GM12878 (cell line): Measurements from ENCODE around the gene SH2D3A. TPM values are rescaled to one million over a fixed set of nuclear protein-coding genes. Genes with fewer than 3 reads are reported as not detected.

Experiments used
- ASH2L ChIP-seq: fragments of 300-600, 200-600 bp; sonication (generic); IDR thresholded peaks from 2 replicates; pipeline ENCODE4 v1.6.1; 2017; ENCODE audit warnings: low read depth, mild to moderate bottlenecking, borderline replicate concordance
- CHD2 ChIP-seq: IDR thresholded peaks from 2 replicates; pipeline ENCODE4 v1.6.1; 2011; ENCODE audit warnings: low read depth, low read length, improper control_type of control experiment, borderline replicate concordance
- MEF2B ChIP-seq: fragments of 450-650 bp; IDR thresholded peaks from 2 replicates; pipeline ENCODE4 v1.6.1; 2018; ENCODE audit warnings: mild to moderate bottlenecking, moderate library complexity; ENCODE audit not compliant: partially characterized antibody, poor library complexity, severe bottlenecking
- PAX5 ChIP-seq: IDR thresholded peaks from 2 replicates; pipeline ENCODE4 v1.6.1; 2011; ENCODE audit warnings: low read depth, low read length, borderline replicate concordance
- POU2F2 ChIP-seq: IDR thresholded peaks from 3 replicates; pipeline ENCODE4 v1.6.1; 2011; ENCODE audit warnings: low read depth, mild to moderate bottlenecking, low read length, borderline replicate concordance
- PRDM15 ChIP-seq: fragments of 450-650 bp; formaldehyde crosslinking; IDR thresholded peaks from 2 replicates; pipeline ENCODE4 v1.4.0; 2020; ENCODE audit warnings: mild to moderate bottlenecking, moderate library complexity
- RAD21 ChIP-seq: IDR thresholded peaks from 2 replicates; pipeline ENCODE4 v1.6.1; 2011; ENCODE audit warnings: mild to moderate bottlenecking, low read depth, low read length, moderate library complexity; ENCODE audit not compliant: insufficient read depth
- SIN3A ChIP-seq: IDR thresholded peaks from 2 replicates; pipeline ENCODE4 v1.6.1; 2012; ENCODE audit warnings: low read depth, low read length, improper control_type of control experiment
- SMAD5 ChIP-seq: IDR thresholded peaks from 2 replicates; pipeline ENCODE4 v1.6.1; 2016; ENCODE audit warnings: antibody characterized with exemption, low read depth
- SREBF1 ChIP-seq: IDR thresholded peaks from 2 replicates; pipeline ENCODE4 v1.6.1; 2012; ENCODE audit warnings: mild to moderate bottlenecking, low read length
- YBX1 ChIP-seq: fragments of 450-650 bp; IDR thresholded peaks from 2 replicates; pipeline ENCODE4 v1.6.1; 2016; ENCODE audit warnings: antibody characterized with exemption
- ZBED1 ChIP-seq: IDR thresholded peaks from 2 replicates; pipeline ENCODE4 v1.6.1; 2016; ENCODE audit warnings: borderline replicate concordance
- ZNF207 ChIP-seq: fragments of 450-650 bp; IDR thresholded peaks from 2 replicates; pipeline ENCODE4 v1.6.1; 2014; ENCODE audit warnings: antibody characterized with exemption, mild to moderate bottlenecking, borderline replicate concordance
- ZNF217 ChIP-seq: fragments of 450-650 bp; IDR thresholded peaks from 2 replicates; pipeline ENCODE4 v1.6.1; 2017; ENCODE audit warnings: antibody characterized with exemption, mild to moderate bottlenecking
- polyA plus RNA-seq, 11 experiments: library from polyadenylated mRNA; depleted of rRNA in 4 of 11; unstranded in 6 of 11; stranded (reverse) in 5 of 11; fragments of >200 nt; fragmentation: Nextera tagmentation in 4 of 11; fragmentation: Illumina TruSeq in 1 of 11; extraction: Ambion mirVana in 4 of 11; extraction: Trizol in 1 of 11; gene quantifications; 1 replicate in 1 of 11; 2 replicates in 10 of 11; pipeline versions ENCODE4 v1.2.1 to v1.2.3, GENCODE V29; 2011 to 2016; ENCODE audit warnings: inconsistent platforms in 2 of 11, missing spikeins in 2 of 11, low read depth in 1 of 11
- total RNA-seq, 4 experiments: library from RNA; depleted of rRNA in 3 of 4; stranded (reverse); fragments of >200 nt in 3 of 4; fragmentation: Illumina TruSeq in 1 of 4; extraction: Trizol in 1 of 4; gene quantifications; 2 replicates each; pipeline versions ENCODE4 v1.2.1 to v1.2.3, GENCODE V29; 2013 to 2021
- TF ChIP-seq, protein P1 (sequence below): fragments of 450-650 bp; IDR thresholded peaks from 2 replicates; pipeline ENCODE4 v1.6.1; 2017; ENCODE audit warnings: antibody characterized with exemption, mild to moderate bottlenecking, moderate library complexity
- TF ChIP-seq, protein P2 (sequence below): IDR thresholded peaks from 2 replicates; pipeline ENCODE4 v1.6.1; 2011; ENCODE audit warnings: low read depth, mild to moderate bottlenecking, low read length, moderate library complexity, borderline replicate concordance; ENCODE audit errors: extremely low read depth
- TF ChIP-seq, protein P3 (sequence below): fragments of 450-650 bp; IDR thresholded peaks from 2 replicates; pipeline ENCODE4 v1.6.1; 2017; ENCODE audit warnings: borderline replicate concordance
- TF ChIP-seq, protein P4 (sequence below): fragments of 450-650 bp; IDR thresholded peaks from 2 replicates; pipeline ENCODE4 v1.6.1; 2017; ENCODE audit warnings: low read depth, mild to moderate bottlenecking, moderate library complexity

Gene SH2D3A
- total and polyA plus RNA-seq, 10 of the 15 experiments (the other 5 are each of a cell fraction or from before 2014, with no cell fraction given), result 0.77 to 24.4 (median 9.5) TPM

DNA sequence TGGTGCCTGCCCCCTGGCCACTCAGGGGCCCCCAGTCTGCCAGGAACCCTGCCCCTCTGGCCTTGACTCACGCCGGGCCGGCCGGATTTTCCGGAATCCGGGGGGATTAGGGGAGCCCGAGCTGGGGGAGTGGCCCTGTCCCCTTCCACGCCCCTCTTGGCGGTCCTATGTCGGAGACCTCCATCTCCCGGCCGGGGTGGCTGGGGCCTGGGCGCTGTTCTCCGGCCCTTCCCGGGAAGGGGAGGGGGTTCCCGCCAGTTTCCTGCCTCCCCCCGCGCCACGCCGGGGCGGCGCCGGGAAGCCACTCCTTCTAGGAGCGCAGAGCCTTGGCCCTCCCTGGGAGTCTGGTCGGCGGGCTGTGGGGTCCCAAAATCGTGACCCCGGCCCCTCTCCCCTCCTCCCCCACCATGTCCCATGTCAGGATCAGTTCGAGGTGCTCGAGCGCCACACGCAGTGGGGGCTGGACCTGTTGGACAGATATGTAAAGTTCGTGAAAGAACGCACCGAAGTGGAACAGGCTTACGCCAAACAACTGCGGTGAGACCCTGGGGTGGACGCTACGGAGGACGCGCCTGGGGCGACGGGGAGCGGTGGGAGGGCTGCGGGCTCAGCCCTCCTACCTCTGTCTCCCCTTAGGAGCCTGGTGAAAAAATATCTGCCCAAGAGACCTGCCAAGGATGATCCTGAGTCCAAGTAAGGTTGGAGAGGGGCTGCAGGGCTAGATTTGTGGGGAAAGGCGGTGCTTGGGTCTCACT is 26.5 kb downstream of the SH2D3A start (continued):
- TF ChIP-seq, protein P1, sequence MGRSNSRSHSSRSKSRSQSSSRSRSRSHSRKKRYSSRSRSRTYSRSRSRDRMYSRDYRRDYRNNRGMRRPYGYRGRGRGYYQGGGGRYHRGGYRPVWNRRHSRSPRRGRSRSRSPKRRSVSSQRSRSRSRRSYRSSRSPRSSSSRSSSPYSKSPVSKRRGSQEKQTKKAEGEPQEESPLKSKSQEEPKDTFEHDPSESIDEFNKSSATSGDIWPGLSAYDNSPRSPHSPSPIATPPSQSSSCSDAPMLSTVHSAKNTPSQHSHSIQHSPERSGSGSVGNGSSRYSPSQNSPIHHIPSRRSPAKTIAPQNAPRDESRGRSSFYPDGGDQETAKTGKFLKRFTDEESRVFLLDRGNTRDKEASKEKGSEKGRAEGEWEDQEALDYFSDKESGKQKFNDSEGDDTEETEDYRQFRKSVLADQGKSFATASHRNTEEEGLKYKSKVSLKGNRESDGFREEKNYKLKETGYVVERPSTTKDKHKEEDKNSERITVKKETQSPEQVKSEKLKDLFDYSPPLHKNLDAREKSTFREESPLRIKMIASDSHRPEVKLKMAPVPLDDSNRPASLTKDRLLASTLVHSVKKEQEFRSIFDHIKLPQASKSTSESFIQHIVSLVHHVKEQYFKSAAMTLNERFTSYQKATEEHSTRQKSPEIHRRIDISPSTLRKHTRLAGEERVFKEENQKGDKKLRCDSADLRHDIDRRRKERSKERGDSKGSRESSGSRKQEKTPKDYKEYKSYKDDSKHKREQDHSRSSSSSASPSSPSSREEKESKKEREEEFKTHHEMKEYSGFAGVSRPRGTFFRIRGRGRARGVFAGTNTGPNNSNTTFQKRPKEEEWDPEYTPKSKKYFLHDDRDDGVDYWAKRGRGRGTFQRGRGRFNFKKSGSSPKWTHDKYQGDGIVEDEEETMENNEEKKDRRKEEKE, result no peak
- TF ChIP-seq ZNF207 (no peak), PRDM15 (no peak), SMAD5 (no peak), ASH2L (no peak), YBX1 (no peak), MEF2B (peak; percentile 13), ZNF217 (no peak), RAD21 (no peak), PAX5 (peak; percentile 92), POU2F2 (peak; percentile 46; the same call in 1 of the 3 replicates), SREBF1 (no peak), SIN3A (no peak), ZBED1 (no peak), CHD2 (no peak)
- TF ChIP-seq, protein P2, sequence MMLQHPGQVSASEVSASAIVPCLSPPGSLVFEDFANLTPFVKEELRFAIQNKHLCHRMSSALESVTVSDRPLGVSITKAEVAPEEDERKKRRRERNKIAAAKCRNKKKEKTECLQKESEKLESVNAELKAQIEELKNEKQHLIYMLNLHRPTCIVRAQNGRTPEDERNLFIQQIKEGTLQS, result no peak
- TF ChIP-seq, protein P3, sequence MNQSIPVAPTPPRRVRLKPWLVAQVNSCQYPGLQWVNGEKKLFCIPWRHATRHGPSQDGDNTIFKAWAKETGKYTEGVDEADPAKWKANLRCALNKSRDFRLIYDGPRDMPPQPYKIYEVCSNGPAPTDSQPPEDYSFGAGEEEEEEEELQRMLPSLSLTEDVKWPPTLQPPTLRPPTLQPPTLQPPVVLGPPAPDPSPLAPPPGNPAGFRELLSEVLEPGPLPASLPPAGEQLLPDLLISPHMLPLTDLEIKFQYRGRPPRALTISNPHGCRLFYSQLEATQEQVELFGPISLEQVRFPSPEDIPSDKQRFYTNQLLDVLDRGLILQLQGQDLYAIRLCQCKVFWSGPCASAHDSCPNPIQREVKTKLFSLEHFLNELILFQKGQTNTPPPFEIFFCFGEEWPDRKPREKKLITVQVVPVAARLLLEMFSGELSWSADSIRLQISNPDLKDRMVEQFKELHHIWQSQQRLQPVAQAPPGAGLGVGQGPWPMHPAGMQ, result no peak
- TF ChIP-seq, protein P4, sequence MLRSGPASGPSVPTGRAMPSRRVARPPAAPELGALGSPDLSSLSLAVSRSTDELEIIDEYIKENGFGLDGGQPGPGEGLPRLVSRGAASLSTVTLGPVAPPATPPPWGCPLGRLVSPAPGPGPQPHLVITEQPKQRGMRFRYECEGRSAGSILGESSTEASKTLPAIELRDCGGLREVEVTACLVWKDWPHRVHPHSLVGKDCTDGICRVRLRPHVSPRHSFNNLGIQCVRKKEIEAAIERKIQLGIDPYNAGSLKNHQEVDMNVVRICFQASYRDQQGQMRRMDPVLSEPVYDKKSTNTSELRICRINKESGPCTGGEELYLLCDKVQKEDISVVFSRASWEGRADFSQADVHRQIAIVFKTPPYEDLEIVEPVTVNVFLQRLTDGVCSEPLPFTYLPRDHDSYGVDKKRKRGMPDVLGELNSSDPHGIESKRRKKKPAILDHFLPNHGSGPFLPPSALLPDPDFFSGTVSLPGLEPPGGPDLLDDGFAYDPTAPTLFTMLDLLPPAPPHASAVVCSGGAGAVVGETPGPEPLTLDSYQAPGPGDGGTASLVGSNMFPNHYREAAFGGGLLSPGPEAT, result no peak; the same call in 1 of the 2 replicates
